WI38 (cell line): ENCODE measurements around the gene GRID2.
"Not testable (repeated sequence)": the region's sequence is repeated elsewhere in the genome, so short reads cannot be mapped to it uniquely, and the experiment has no call there.

Source experiments
- H3K4me3 ChIP-seq: 2 replicates; pipeline ENCODE4 v1.5.1; 2011; ENCODE audit warnings: low read depth, mild to moderate bottlenecking, control low read depth, low read length
- CTCF ChIP-seq: IDR thresholded peaks from 2 replicates; pipeline ENCODE4 v1.5.1; 2012; ENCODE audit warnings: low read depth, mild to moderate bottlenecking, control low read depth, low read length

GRID2 gene

GRCh38 chr4:93337196-93337595, 1033.4 kb downstream of the GRID2 start:
- no peak overlapping the region for H3K4me3 ChIP-seq
- TF ChIP-seq CTCF: no peak

GRCh38 chr4:93342738-93343137, 1039.0 kb downstream of the GRID2 start:
- H3K4me3 ChIP-seq: no peak overlapping the region
- TF ChIP-seq CTCF: no peak

GRCh38 chr4:93346840-93347239, 1043.1 kb downstream of the GRID2 start:
- no peak for TF ChIP-seq CTCF
- no peak overlapping the region for H3K4me3 ChIP-seq

GRCh38 chr4:93348896-93349295, 1045.1 kb downstream of the GRID2 start:
- H3K4me3 ChIP-seq: no peak overlapping the region
- no peak for TF ChIP-seq CTCF

- no peak overlapping the region for H3K4me3 ChIP-seq
These were observed 1048.1 kb downstream of the GRID2 start for GRCh38 chr4:93351846-93352245.

GRCh38 chr4:93355411-93355810, 1051.6 kb downstream of the GRID2 start:
- TF ChIP-seq CTCF: no peak
- H3K4me3 ChIP-seq: no peak overlapping the region

More at GRCh38 chr4:93351846-93352245, 1048.1 kb downstream of the GRID2 start:
- TF ChIP-seq CTCF: no peak

- no peak for TF ChIP-seq CTCF
- H3K4me3 ChIP-seq: no peak overlapping the region
These were observed 1055.8 kb downstream of the GRID2 start for GRCh38 chr4:93359586-93359985.

GRCh38 chr4:93366169-93366755, 1062.5 kb downstream of the GRID2 start:
- H3K4me3 ChIP-seq: not testable (repeated sequence)
